A673 (cell line): Measurements from ENCODE around the gene MRPL24. TPM values are rescaled to one million over a fixed set of nuclear protein-coding genes. Genes with fewer than 3 reads are reported as not detected.
A peak's percentile ranks its signal among the peaks of the same experiment; 100 is the strongest.

Experiments used
- BruUV-seq: library from RNA; stranded (reverse); fragments of 400-500 nt; replicated peaks from 2 replicates; lab custom pipeline; 2021; lab: Mats Ljungman, UMichigan
- CTCF ChIA-PET: fragments of 300-600 bp; sonication (Branson Sonifier 250); formaldehyde crosslinking; loops from one replicate; lab custom pipeline; 2022; ENCODE audit warnings: antibody characterized with exemption; lab: Charles Lee
- POLR2A ChIA-PET: fragments of 300-600 bp; sonication (Branson Sonifier 250); formaldehyde crosslinking; loops from one replicate; lab custom pipeline; 2022; ENCODE audit warnings: antibody characterized with exemption; ENCODE audit not compliant: low non-redundant PET; lab: Charles Lee
- DNase-seq: peaks from one replicate; pipeline ENCODE4 v3.0.0-alpha.2; 2015; ENCODE audit warnings: low spot score
- H3K27ac ChIP-seq: fragments of 200-600 bp; sonication (generic); 2 replicates; pipeline ENCODE4 v1.5.1; 2016; ENCODE audit warnings: mixed run types, low read depth, mild to moderate bottlenecking, mixed read lengths, antibody characterized with exemption, low read length; ENCODE audit not compliant: poor library complexity, severe bottlenecking
- H3K27me3 ChIP-seq: fragments of 200-600 bp; sonication (generic); replicated peaks from 2 replicates; pipeline ENCODE4 v1.6.1; 2017; ENCODE audit warnings: mixed run types, low read depth, mild to moderate bottlenecking, mixed read lengths, antibody characterized with exemption, low read length; ENCODE audit not compliant: insufficient read depth, poor library complexity
- H3K36me3 ChIP-seq: fragments of 200-600 bp; sonication (generic); 2 replicates; pipeline ENCODE4 v1.6.1; 2016; ENCODE audit warnings: mixed run types, mild to moderate bottlenecking, mixed read lengths, antibody characterized with exemption, low read length; ENCODE audit not compliant: insufficient read depth, poor library complexity, severe bottlenecking
- H3K4me1 ChIP-seq: fragments of 200-600 bp; sonication (generic); 2 replicates; pipeline ENCODE4 v1.6.1; 2017; ENCODE audit warnings: mixed run types, mild to moderate bottlenecking, mixed read lengths, antibody characterized with exemption, low read length; ENCODE audit not compliant: insufficient read depth, poor library complexity, severe bottlenecking
- H3K4me3 ChIP-seq: fragments of 200-600 bp; sonication (generic); 2 replicates; pipeline ENCODE4 v1.5.1; 2016; ENCODE audit warnings: low read depth, mixed run types, mild to moderate bottlenecking, mixed read lengths, low read length; ENCODE audit not compliant: poor library complexity, severe bottlenecking
- H3K9me3 ChIP-seq: fragments of 200-600 bp; sonication (generic); 2 replicates; pipeline ENCODE4 v1.6.1; 2016; ENCODE audit warnings: mixed run types, low read depth, mild to moderate bottlenecking, mixed read lengths, antibody characterized with exemption, low read length; ENCODE audit not compliant: poor library complexity, severe bottlenecking
- EZH2 ChIP-seq: fragments of 200-600 bp; sonication (generic); IDR thresholded peaks from 2 replicates; pipeline ENCODE4 v1.6.1; 2017; ENCODE audit warnings: borderline replicate concordance, low read depth, mild to moderate bottlenecking, mixed read lengths, antibody characterized with exemption, low read length; ENCODE audit not compliant: poor library complexity, severe bottlenecking
- intact Hi-C: fragments of 100-400 bp; cut with micrococcal nuclease; formaldehyde crosslinking; loops from one replicate; pipeline ENCODE4 v1.10.0; 2022; ENCODE audit not compliant: unreplicated experiment
- total RNA-seq: library from RNA; stranded (reverse); gene quantifications from 2 replicates; pipeline ENCODE4 v1.2.3, GENCODE V29; 2021
- TF ChIP-seq, protein P1 (sequence below): fragments of 300-800, 200-600 bp; sonication (generic); conservative IDR thresholded peaks from 2 replicates; pipeline ENCODE4 v1.5.1; 2017; ENCODE audit warnings: low read depth, mild to moderate bottlenecking, antibody characterized with exemption, low read length, moderate library complexity, mixed read lengths

Gene MRPL24
- total RNA-seq, 1 experiment from 2014 or later: 85.7 TPM

DNA sequence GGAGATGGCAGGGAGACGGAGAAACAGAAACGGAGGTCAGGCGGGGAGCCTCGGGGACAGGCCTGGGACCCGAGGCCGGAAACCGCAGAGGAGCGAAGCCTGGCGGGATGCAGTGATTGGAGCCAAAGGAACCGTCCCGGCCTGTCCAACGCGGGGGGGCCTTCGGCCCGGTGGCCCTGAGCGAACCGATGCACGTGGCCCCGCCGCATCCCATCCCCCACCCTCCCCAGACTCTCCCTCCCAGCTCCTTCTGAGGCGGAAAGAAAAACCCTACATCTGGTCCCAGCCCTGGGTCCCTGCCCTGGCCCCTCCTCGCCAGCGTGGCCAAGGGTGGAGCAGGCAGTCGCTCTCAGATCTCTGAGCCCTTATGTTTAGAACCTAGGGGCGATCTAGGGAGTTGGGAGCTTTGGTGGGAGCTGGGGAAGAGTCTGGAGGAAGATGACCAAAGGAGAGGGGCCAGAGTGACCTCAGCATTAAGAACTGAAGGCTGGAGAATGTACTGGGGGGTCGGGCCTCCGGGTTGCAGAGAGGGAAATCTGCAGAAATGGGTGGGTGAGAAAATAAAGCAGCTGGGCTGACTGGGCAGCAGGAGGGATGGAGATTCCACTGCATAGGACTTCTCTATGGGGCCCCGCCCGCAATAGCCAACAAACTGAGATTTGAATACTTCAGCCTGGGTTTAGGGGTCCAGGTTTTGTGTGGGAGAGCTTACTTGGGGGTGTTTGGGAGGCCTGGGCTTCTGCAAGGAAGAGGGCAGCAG is 34.1 kb downstream of the MRPL24 start:
- BruUV-seq: no TSS peak
- peaks cover 34% of the 10 kb centered on the region for H3K4me1 ChIP-seq

DNA sequence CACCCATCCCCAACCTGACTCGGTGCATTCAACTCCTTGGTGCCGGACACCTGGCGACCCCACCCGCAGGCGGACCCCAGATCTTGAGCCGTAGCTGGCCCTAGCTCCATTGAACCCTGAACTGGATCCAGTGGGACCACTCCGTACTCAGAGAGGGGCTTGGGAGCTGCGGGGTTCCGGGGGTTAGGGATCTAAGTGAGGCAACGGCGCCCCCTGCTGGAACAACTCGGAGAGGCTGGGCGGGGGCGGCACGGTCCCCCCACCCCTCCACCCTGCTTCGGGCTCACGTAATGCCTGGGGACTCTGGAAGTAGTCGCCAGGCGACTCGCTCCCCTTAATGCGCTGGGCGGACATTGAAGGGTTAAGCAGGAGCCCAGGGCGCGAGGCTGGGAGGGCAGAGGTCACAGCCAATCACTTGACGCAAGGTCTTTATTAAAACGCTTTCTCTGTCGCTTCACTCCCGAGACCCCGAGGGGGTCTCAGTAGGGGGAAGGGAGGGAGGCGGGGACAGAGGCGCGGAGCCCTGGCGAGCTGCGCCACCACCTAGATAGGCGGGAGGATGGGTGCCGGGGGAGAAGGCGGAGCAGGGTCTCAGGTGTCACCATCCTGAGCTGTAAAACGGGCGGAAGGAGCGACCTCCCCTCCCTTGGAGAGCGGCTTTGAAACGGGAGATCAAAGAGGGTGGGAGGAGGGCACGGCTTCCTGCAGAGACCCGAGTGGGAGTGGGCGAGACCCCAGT is 34.8 kb downstream of the MRPL24 start:
- ChIA-PET CTCF (interaction anchor here (0.8 to 4.2 kb wide), 9 partner anchors 15 to 205 kb away, joined by 3 to 48 read pairs (median 4); partner anchors contain the start of gene NTRK1), POLR2A (no interaction called here)
- intact Hi-C loops: loop anchor here (1.0 kb wide), 1 partner anchor 17 kb away; no protein-coding TSS in a partner anchor
- Histone ChIP-seq H3K9me3 (no peaks in the 10 kb centered on the region), H3K36me3 (no peaks in the 10 kb centered on the region), H3K27me3 (peaks cover 5% of the 10 kb centered on the region), H3K4me3 (peak overlapping the region; percentile 42), H3K27ac (no peak overlapping the region), H3K4me1 (peaks cover 34% of the 10 kb centered on the region)
- no TSS peak for BruUV-seq
- TF ChIP-seq EZH2: no peak
- TF ChIP-seq, protein P1, sequence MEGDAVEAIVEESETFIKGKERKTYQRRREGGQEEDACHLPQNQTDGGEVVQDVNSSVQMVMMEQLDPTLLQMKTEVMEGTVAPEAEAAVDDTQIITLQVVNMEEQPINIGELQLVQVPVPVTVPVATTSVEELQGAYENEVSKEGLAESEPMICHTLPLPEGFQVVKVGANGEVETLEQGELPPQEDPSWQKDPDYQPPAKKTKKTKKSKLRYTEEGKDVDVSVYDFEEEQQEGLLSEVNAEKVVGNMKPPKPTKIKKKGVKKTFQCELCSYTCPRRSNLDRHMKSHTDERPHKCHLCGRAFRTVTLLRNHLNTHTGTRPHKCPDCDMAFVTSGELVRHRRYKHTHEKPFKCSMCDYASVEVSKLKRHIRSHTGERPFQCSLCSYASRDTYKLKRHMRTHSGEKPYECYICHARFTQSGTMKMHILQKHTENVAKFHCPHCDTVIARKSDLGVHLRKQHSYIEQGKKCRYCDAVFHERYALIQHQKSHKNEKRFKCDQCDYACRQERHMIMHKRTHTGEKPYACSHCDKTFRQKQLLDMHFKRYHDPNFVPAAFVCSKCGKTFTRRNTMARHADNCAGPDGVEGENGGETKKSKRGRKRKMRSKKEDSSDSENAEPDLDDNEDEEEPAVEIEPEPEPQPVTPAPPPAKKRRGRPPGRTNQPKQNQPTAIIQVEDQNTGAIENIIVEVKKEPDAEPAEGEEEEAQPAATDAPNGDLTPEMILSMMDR: peak; percentile 91
- peak; percentile 77 for DNase-seq

More for the DNA sequence above, 34.1 kb downstream of the MRPL24 start:
- no peak overlapping the region for H3K27ac ChIP-seq
- H3K36me3 ChIP-seq: no peaks in the 10 kb centered on the region
- intact Hi-C loops: no loop called here
- peak overlapping the region; percentile 42 for H3K4me3 ChIP-seq
- no peak for DNase-seq
- no peaks in the 10 kb centered on the region for H3K9me3 ChIP-seq
- H3K27me3 ChIP-seq: peaks cover 5% of the 10 kb centered on the region
- ChIA-PET CTCF (interaction anchor here (0.6 to 4.2 kb wide), 6 partner anchors 8 to 49 kb away, joined by 3 to 48 read pairs (median 6); no protein-coding TSS in a partner anchor), POLR2A (no interaction called here)
- TF ChIP-seq EZH2: no peak
- TF ChIP-seq, protein P1: no peak

DNA sequence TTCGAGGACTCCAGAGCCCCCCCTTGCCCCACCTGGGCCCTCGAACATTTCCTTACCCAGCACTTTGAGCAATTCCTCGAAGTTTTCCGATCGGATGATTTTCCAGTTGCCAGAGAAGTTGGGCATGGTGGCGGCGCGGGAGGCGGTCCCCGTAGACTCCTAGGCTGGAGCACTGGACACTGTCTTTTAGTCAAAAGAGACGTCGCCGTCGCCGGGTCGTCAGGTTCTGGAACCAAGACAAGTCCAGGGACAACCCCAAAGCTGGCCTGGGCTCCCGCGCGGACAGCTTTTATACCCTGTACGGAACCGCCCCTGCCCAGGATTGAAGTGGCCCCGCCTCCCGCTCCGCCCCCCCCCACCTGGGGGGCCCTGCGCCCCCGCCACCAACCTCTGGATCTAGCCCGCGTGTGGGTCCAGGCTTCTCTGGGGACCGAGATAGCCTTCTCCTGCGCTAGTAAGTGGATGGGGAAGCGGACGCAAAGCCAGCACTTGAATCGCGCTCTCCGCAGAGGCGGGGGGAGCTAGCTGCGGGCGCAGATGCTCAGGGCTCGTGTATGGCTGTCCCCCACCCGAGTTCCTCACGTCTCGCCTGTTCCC is 35.5 kb downstream of the MRPL24 start, which contains the start of gene CRABP2:
Gene CRABP2 (minus strand): TSS at position 263 of the 597 bp plus-strand sequence. CDS start 137 bp downstream, at position 126.
- ChIA-PET POLR2A (no interaction called here), CTCF (interaction anchor here (0.6 to 4.2 kb wide), 9 partner anchors 14 to 205 kb away, joined by 3 to 48 read pairs (median 4); partner anchors contain the start of gene NTRK1)
- Histone ChIP-seq H3K36me3 (no peaks in the 10 kb centered on the region), H3K4me1 (peaks cover 34% of the 10 kb centered on the region), H3K27me3 (peaks cover 5% of the 10 kb centered on the region), H3K27ac (no peak within 1 kb of the TSS), H3K9me3 (no peaks in the 10 kb centered on the region), H3K4me3 (peak within 1 kb of the TSS; percentile 42)
- no TSS peak for BruUV-seq
- intact Hi-C loops: loop anchor here (1.0 kb wide), 1 partner anchor 16 kb away; no protein-coding TSS in a partner anchor
- DNase-seq: peak; percentile 53
- no peak for TF ChIP-seq EZH2
- TF ChIP-seq, protein P1: no peak
